ENCODE data around the gene C1orf174. TPM values are rescaled to one million over a fixed set of nuclear protein-coding genes. Genes with fewer than 3 reads are reported as not detected.

The C1orf174 gene
- total RNA-seq, 1 experiment from 2014 or later: 22.1 TPM

GRCh38 chr1:3879099-3879498, 21.0 kb downstream of the C1orf174 start:
- no peaks in the 10 kb centered on the region for H3K27me3 ChIP-seq (ENCODE audit: insufficient read depth, low read depth)
- BruUV-seq (replicated peaks): no TSS peak
- H3K9me2 ChIP-seq (ENCODE audit: insufficient read depth): no peaks in the 10 kb centered on the region
- H3K4me1 ChIP-seq (replicated peaks; ENCODE audit: insufficient read depth): no peaks in the 10 kb centered on the region
- DNase-seq: no peak
- ChIA-PET POLR2A (ENCODE audit: unreplicated experiment) (no interaction called here), CTCF (no interaction called here)
- H3K4me3 ChIP-seq: no peak overlapping the region
- H2AFZ ChIP-seq: no peak overlapping the region
- H3K4me2 ChIP-seq: no peak overlapping the region
- no peaks in the 10 kb centered on the region for H3K79me2 ChIP-seq (ENCODE audit: low read depth)
- H3K9me3 ChIP-seq (ENCODE audit: insufficient read depth, low read depth): no peaks in the 10 kb centered on the region
- no peaks in the 10 kb centered on the region for H4K20me1 ChIP-seq (ENCODE audit: insufficient read depth)
- intact Hi-C loops (cut with micrococcal nuclease; ENCODE audit: unreplicated experiment): no loop called here
- no peak overlapping the region for H3K27ac ChIP-seq
- H3K36me3 ChIP-seq (ENCODE audit: low read depth): no peaks in the 10 kb centered on the region
- no peaks in the 10 kb centered on the region for H3F3A ChIP-seq (ENCODE audit: insufficient read depth, low read depth)
- TF ChIP-seq CTCF (conservative IDR thresholded peaks at IDR 0.05): no peak
- no peak for TF ChIP-seq EZH2 (IDR thresholded peaks at IDR 0.05; ENCODE audit: low read depth)

- TF ChIP-seq CTCF (conservative IDR thresholded peaks at IDR 0.05): no peak
- TF ChIP-seq EZH2 (IDR thresholded peaks at IDR 0.05; ENCODE audit: low read depth): no peak
- no TSS peak for BruUV-seq (replicated peaks)
- H2AFZ ChIP-seq: no peak overlapping the region
- no peaks in the 10 kb centered on the region for H4K20me1 ChIP-seq (ENCODE audit: insufficient read depth)
- no peaks in the 10 kb centered on the region for H3K79me2 ChIP-seq (ENCODE audit: low read depth)
- H3K4me1 ChIP-seq (replicated peaks; ENCODE audit: insufficient read depth): no peaks in the 10 kb centered on the region
- no peaks in the 10 kb centered on the region for H3K9me3 ChIP-seq (ENCODE audit: insufficient read depth, low read depth)
- intact Hi-C loops (cut with micrococcal nuclease; ENCODE audit: unreplicated experiment): no loop called here
- no peak overlapping the region for H3K27ac ChIP-seq
- POLR2A ChIA-PET (ENCODE audit: unreplicated experiment): no interaction called here
- no peak overlapping the region for H3K4me3 ChIP-seq
- no peaks in the 10 kb centered on the region for H3K27me3 ChIP-seq (ENCODE audit: insufficient read depth, low read depth)
- peaks cover 3% of the 10 kb centered on the region; the same call in 1 of the 2 replicates for H3F3A ChIP-seq (ENCODE audit: insufficient read depth, low read depth)
- CTCF ChIA-PET: no interaction called here
- DNase-seq: no peak
- no peaks in the 10 kb centered on the region for H3K9me2 ChIP-seq (ENCODE audit: insufficient read depth)
- no peaks in the 10 kb centered on the region for H3K36me3 ChIP-seq (ENCODE audit: low read depth)
- H3K4me2 ChIP-seq: no peak overlapping the region
Measured at GRCh38 chr1:3876716-3877115, 23.4 kb downstream of the C1orf174 start.

GRCh38 chr1:3874736-3875135, 25.3 kb downstream of the C1orf174 start:
- Histone ChIP-seq H3K4me2 (no peak overlapping the region), H3K79me2 (ENCODE audit: low read depth) (no peaks in the 10 kb centered on the region), H3F3A (ENCODE audit: insufficient read depth, low read depth) (peaks cover 3% of the 10 kb centered on the region; the same call in 1 of the 2 replicates), H2AFZ (no peak overlapping the region), H3K36me3 (ENCODE audit: low read depth) (no peaks in the 10 kb centered on the region), H3K9me3 (ENCODE audit: insufficient read depth, low read depth) (no peaks in the 10 kb centered on the region), H4K20me1 (ENCODE audit: insufficient read depth) (no peaks in the 10 kb centered on the region), H3K27me3 (ENCODE audit: insufficient read depth, low read depth) (no peaks in the 10 kb centered on the region), H3K4me3 (no peak overlapping the region), H3K9me2 (ENCODE audit: insufficient read depth) (no peaks in the 10 kb centered on the region), H3K27ac (no peak overlapping the region), H3K4me1 (replicated peaks; ENCODE audit: insufficient read depth) (no peaks in the 10 kb centered on the region)
- intact Hi-C loops (cut with micrococcal nuclease; ENCODE audit: unreplicated experiment): no loop called here
- no peak for DNase-seq
- CTCF ChIA-PET: no interaction called here
- POLR2A ChIA-PET (ENCODE audit: unreplicated experiment): no interaction called here
- no TSS peak for BruUV-seq (replicated peaks)
- TF ChIP-seq CTCF (conservative IDR thresholded peaks at IDR 0.05) (no peak), EZH2 (IDR thresholded peaks at IDR 0.05; ENCODE audit: low read depth) (no peak)

Data from PC-9 (cell line).